ENCODE data around the gene LANCL3. TPM values are rescaled to one million over a fixed set of nuclear protein-coding genes. Genes with fewer than 3 reads are reported as not detected.

The LANCL3 gene
- total and polyA plus RNA-seq, 2 donors (not counting 1 experiment from before 2014, with no cell fraction given), result 0.04 to 0.12 TPM

- no peak overlapping the region for H3K27ac Mint-ChIP-seq
- no CpG with 5 or more reads among the region's 2 CpGs for whole genome bisulfite sequencing (ENCODE audit: insufficient coverage)
- H3K27me3 Mint-ChIP-seq, result peaks cover 11% of the 10 kb centered on the region
- intact Hi-C loops (cut with micrococcal nuclease), result no loop called here
- H3K27ac ChIP-seq (ENCODE audit: low read length in 2 of 2), result no peak overlapping the region
- no peak overlapping the region for H3K4me3 Mint-ChIP-seq
- no peak overlapping the region for H3K4me2 ChIP-seq (replicated peaks; ENCODE audit: low read depth, low read length, poor library complexity, severe bottlenecking)
- no peaks in the 10 kb centered on the region for H3K36me3 ChIP-seq (replicated peaks in 1 of 2; ENCODE audit: control extremely low read depth in 1 of 2, control insufficient read depth in 1 of 2, extremely low read depth in 1 of 2, insufficient read depth in 2 of 2, low read length in 1 of 2)
- no peaks in the 10 kb centered on the region for H3K4me1 Mint-ChIP-seq
- ATAC-seq (ENCODE audit: low read depth), result no peak
- DNase-seq, result no peak
- no peak overlapping the region for H2AFZ ChIP-seq (ENCODE audit: insufficient read depth, low read depth, low read length, poor library complexity, severe bottlenecking)
- no peaks in the 10 kb centered on the region for H3K4me1 ChIP-seq (ENCODE audit: control insufficient read depth in 2 of 2, insufficient read depth in 2 of 2, low read length in 2 of 2)
- H4K20me1 ChIP-seq (ENCODE audit: control insufficient read depth, insufficient read depth, low read length, poor library complexity, severe bottlenecking), result no peaks in the 10 kb centered on the region
- H3K9me3 Mint-ChIP-seq (ENCODE audit: insufficient read depth), result no peaks in the 10 kb centered on the region
- H3K79me2 ChIP-seq (ENCODE audit: control insufficient read depth, insufficient read depth, low read length), result no peaks in the 10 kb centered on the region
- TF ChIP-seq CTCF (IDR thresholded peaks at IDR 0.05) (no peak), EZH2 (IDR thresholded peaks at IDR 0.05; ENCODE audit: borderline replicate concordance, insufficient read depth, low read depth, low read length, poor library complexity, severe bottlenecking) (no peak)
- H3K4me3 ChIP-seq (ENCODE audit: control extremely low read depth in 1 of 5, extremely low read depth in 1 of 5, insufficient read depth in 1 of 5, low read depth in 2 of 5, low read length in 4 of 5), result no peak overlapping the region
- H3K27me3 ChIP-seq (replicated peaks in 1 of 4; ENCODE audit: control extremely low read depth in 1 of 4, control insufficient read depth in 3 of 4, insufficient read depth in 4 of 4, low read length in 3 of 4), result peaks cover 0 to 7% (median 0%) of the 10 kb centered on the region in 4 experiments
- no peaks in the 10 kb centered on the region for H3K9me3 ChIP-seq (ENCODE audit: control extremely low read depth in 1 of 3, control insufficient read depth in 2 of 3, insufficient read depth in 1 of 3, low read length in 2 of 3)
- CTCF ChIA-PET, result no interaction called here
- POLR2A ChIA-PET, result no interaction called here
- no peak overlapping the region for H3K9ac ChIP-seq (ENCODE audit: low read length)
Measured at GRCh38 chrX:37599729-37600128, 28.3 kb downstream of the LANCL3 start.

- Histone ChIP-seq H3K27me3 (replicated peaks in 1 of 4; ENCODE audit: control extremely low read depth in 1 of 4, control insufficient read depth in 3 of 4, insufficient read depth in 4 of 4, low read length in 3 of 4) (peaks cover 0 to 4% (median 0%) of the 10 kb centered on the region in 4 experiments), H3K9ac (ENCODE audit: low read length) (no peak overlapping the region), H4K20me1 (ENCODE audit: control insufficient read depth, insufficient read depth, low read length, poor library complexity, severe bottlenecking) (no peaks in the 10 kb centered on the region), H3K4me2 (replicated peaks; ENCODE audit: low read depth, low read length, poor library complexity, severe bottlenecking) (no peak overlapping the region), H3K4me3 (ENCODE audit: control extremely low read depth in 1 of 5, extremely low read depth in 1 of 5, insufficient read depth in 1 of 5, low read depth in 2 of 5, low read length in 4 of 5) (no peak overlapping the region), H3K9me3 (ENCODE audit: control extremely low read depth in 1 of 3, control insufficient read depth in 2 of 3, insufficient read depth in 1 of 3, low read length in 2 of 3) (no peaks in the 10 kb centered on the region), H2AFZ (ENCODE audit: insufficient read depth, low read depth, low read length, poor library complexity, severe bottlenecking) (no peak overlapping the region), H3K4me1 (ENCODE audit: control insufficient read depth in 2 of 2, insufficient read depth in 2 of 2, low read length in 2 of 2) (no peaks in the 10 kb centered on the region), H3K36me3 (replicated peaks in 1 of 2; ENCODE audit: control extremely low read depth in 1 of 2, control insufficient read depth in 1 of 2, extremely low read depth in 1 of 2, insufficient read depth in 2 of 2, low read length in 1 of 2) (no peaks in the 10 kb centered on the region), H3K79me2 (ENCODE audit: control insufficient read depth, insufficient read depth, low read length) (no peaks in the 10 kb centered on the region), H3K27ac (ENCODE audit: low read length in 2 of 2) (no peak overlapping the region)
- CTCF ChIA-PET, result no interaction called here
- no peak for ATAC-seq (ENCODE audit: low read depth)
- Mint-ChIP-seq H3K9me3 (ENCODE audit: insufficient read depth) (no peaks in the 10 kb centered on the region), H3K27ac (no peak overlapping the region), H3K4me3 (no peak overlapping the region), H3K27me3 (peaks cover 24% of the 10 kb centered on the region), H3K4me1 (no peaks in the 10 kb centered on the region)
- TF ChIP-seq CTCF (IDR thresholded peaks at IDR 0.05), result no peak
- TF ChIP-seq EZH2 (IDR thresholded peaks at IDR 0.05; ENCODE audit: borderline replicate concordance, insufficient read depth, low read depth, low read length, poor library complexity, severe bottlenecking), result no peak
- intact Hi-C loops (cut with micrococcal nuclease), result no loop called here
- WGBS (ENCODE audit: insufficient coverage), result 100% methylated on average over 1 of the region's 1 CpG
- no peak for DNase-seq
- POLR2A ChIA-PET, result no interaction called here
Measured at GRCh38 chrX:37603938-37604409, 32.5 kb downstream of the LANCL3 start.

Measured in B cell (primary cell).